Neural cell (in vitro differentiated cells): ENCODE results near the gene KIF1B. TPM values are rescaled to one million over a fixed set of nuclear protein-coding genes. Genes with fewer than 3 reads are reported as not detected.

Source experiments
- H2AFZ ChIP-seq: fragments of 200-600, 300-800 bp; sonication (generic), shearing (Covaris generic); 2 replicates; pipeline ENCODE4 v1.6.0; 2014; ENCODE audit warnings: low read depth, mild to moderate bottlenecking, antibody characterized with exemption, low read length, moderate library complexity
- H3F3A ChIP-seq: fragments of 200-600 bp; shearing (Covaris generic); 2 replicates; pipeline ENCODE4 v1.6.1; 2016; ENCODE audit warnings: mild to moderate bottlenecking, moderate library complexity, mixed read lengths, antibody characterized with exemption, low read length; ENCODE audit not compliant: insufficient read depth, poor library complexity, severe bottlenecking
- H3K27ac ChIP-seq: fragments of 200-600, 300-800 bp; sonication (generic), shearing (Covaris generic); 2 replicates; pipeline ENCODE4 v1.5.1; 2014; ENCODE audit warnings: mild to moderate bottlenecking, low read length, moderate library complexity
- H3K27me3 ChIP-seq: fragments of 300-800, 200-600 bp; sonication (generic), shearing (Covaris generic); 2 replicates; pipeline ENCODE4 v1.6.0; 2014; ENCODE audit warnings: mild to moderate bottlenecking, low read depth, low read length, moderate library complexity; ENCODE audit not compliant: insufficient read depth
- H3K36me3 ChIP-seq: fragments of 300-800, 200-600 bp; sonication (generic), shearing (Covaris generic); 2 replicates; pipeline ENCODE4 v1.5.1; 2014; ENCODE audit warnings: mild to moderate bottlenecking, antibody characterized with exemption, low read length, moderate library complexity; ENCODE audit not compliant: insufficient read depth
- H3K4me2 ChIP-seq: fragments of 300-800, 200-600 bp; sonication (generic), shearing (Covaris generic); 2 replicates; pipeline ENCODE4 v1.6.0; 2014; ENCODE audit warnings: mild to moderate bottlenecking, low read length
- H3K4me3 ChIP-seq: fragments of 300-800, 200-600 bp; sonication (generic), shearing (Covaris generic); 2 replicates; pipeline ENCODE4 v1.5.1; 2014; ENCODE audit warnings: mild to moderate bottlenecking, low read length, moderate library complexity
- H3K79me2 ChIP-seq: fragments of 200-600 bp; shearing (Covaris generic); replicated peaks from 2 replicates; pipeline ENCODE4 v1.6.0; 2014; ENCODE audit warnings: mild to moderate bottlenecking, low read length, moderate library complexity; ENCODE audit not compliant: insufficient read depth
- H3K9ac ChIP-seq: fragments of 300-800, 200-600 bp; sonication (generic), shearing (Covaris generic); 2 replicates; pipeline ENCODE4 v1.6.1; 2016; ENCODE audit warnings: mild to moderate bottlenecking, low read length, mixed read lengths
- H3K9me2 ChIP-seq: fragments of 200-600 bp; shearing (Covaris generic); 2 replicates; pipeline ENCODE4 v1.6.1; 2016; ENCODE audit warnings: mild to moderate bottlenecking, low read length, mixed read lengths; ENCODE audit not compliant: insufficient read depth
- H3K9me3 ChIP-seq: fragments of 200-600, 300-800 bp; sonication (generic), shearing (Covaris generic); 2 replicates; pipeline ENCODE4 v1.6.1; 2016; ENCODE audit warnings: mild to moderate bottlenecking, mixed run types, low read length, moderate library complexity, mixed read lengths
- H4K20me1 ChIP-seq: fragments of 200-600 bp; shearing (Covaris generic); 2 replicates; pipeline ENCODE4 v1.6.1; 2016; ENCODE audit warnings: mild to moderate bottlenecking, mixed run types; ENCODE audit not compliant: insufficient read depth
- CTCF ChIP-seq: fragments of 450-650 bp; IDR thresholded peaks from 2 replicates; pipeline ENCODE4 v1.5.1; 2014; ENCODE audit warnings: antibody characterized with exemption, mild to moderate bottlenecking, moderate library complexity; ENCODE audit not compliant: poor library complexity, severe bottlenecking
- EP300 ChIP-seq: fragments of 450-650 bp; conservative IDR thresholded peaks from 2 replicates; pipeline ENCODE4 v1.6.1; 2014; ENCODE audit warnings: antibody characterized with exemption, mild to moderate bottlenecking, moderate library complexity; ENCODE audit not compliant: poor library complexity, severe bottlenecking
- EZH2 ChIP-seq: fragments of 200-600, 300-800 bp; shearing (Covaris generic), sonication (generic); IDR thresholded peaks from 2 replicates; pipeline ENCODE4 v1.6.1; 2014; ENCODE audit warnings: antibody characterized with exemption, low read length, borderline replicate concordance, mild to moderate bottlenecking; ENCODE audit not compliant: insufficient read depth, poor library complexity, severe bottlenecking
- MXI1 ChIP-seq: fragments of 450-650 bp; conservative IDR thresholded peaks from 2 replicates; pipeline ENCODE4 v1.6.1; 2014; ENCODE audit warnings: antibody characterized with exemption, mild to moderate bottlenecking; ENCODE audit not compliant: poor library complexity, severe bottlenecking
- POLR2AphosphoS5 ChIP-seq: IDR thresholded peaks from 2 replicates; pipeline ENCODE4 v1.6.1; 2012
- RAD21 ChIP-seq: fragments of 450-650 bp; conservative IDR thresholded peaks from 2 replicates; pipeline ENCODE4 v1.6.1; 2014; ENCODE audit warnings: antibody characterized with exemption, mild to moderate bottlenecking, moderate library complexity
- REST ChIP-seq: IDR thresholded peaks from 2 replicates; pipeline ENCODE4 v1.6.1; 2012; ENCODE audit warnings: borderline replicate concordance
- SMC3 ChIP-seq: fragments of 450-650 bp; conservative IDR thresholded peaks from 2 replicates; pipeline ENCODE4 v1.6.1; 2014; ENCODE audit warnings: antibody characterized with exemption, mild to moderate bottlenecking, moderate library complexity; ENCODE audit not compliant: poor library complexity
- TAF1 ChIP-seq: IDR thresholded peaks from 2 replicates; pipeline ENCODE4 v1.6.1; 2012; ENCODE audit warnings: low read depth
- polyA plus RNA-seq: library from polyadenylated mRNA; depleted of rRNA; stranded (reverse); fragments of >200 nt; gene quantifications from 2 replicates; pipeline ENCODE4 v1.2.3, GENCODE V29; 2014

The KIF1B gene
- polyA plus RNA-seq, 1 donor from 2014 or later: 76.4 TPM

GRCh38 chr1:10302416-10302815 lies 92.0 kb downstream of the KIF1B start:
- TF ChIP-seq MXI1: no peak
- no peak for TF ChIP-seq RAD21
- no peak for TF ChIP-seq CTCF
- TF ChIP-seq SMC3: no peak
- TF ChIP-seq TAF1: no peak
- TF ChIP-seq EP300: no peak
- no peak for TF ChIP-seq REST
- no peak for TF ChIP-seq POLR2AphosphoS5
- no peak for TF ChIP-seq EZH2
- peaks cover 3% of the 10 kb centered on the region for H3F3A ChIP-seq
- no peaks in the 10 kb centered on the region for H3K9me3 ChIP-seq
- no peak overlapping the region for H2AFZ ChIP-seq
- no peaks in the 10 kb centered on the region for H3K27me3 ChIP-seq
- H3K9me2 ChIP-seq: no peaks in the 10 kb centered on the region
- no peak overlapping the region for H3K27ac ChIP-seq
- peaks cover 11% of the 10 kb centered on the region for H3K79me2 ChIP-seq
- H3K4me2 ChIP-seq: no peak overlapping the region
- H4K20me1 ChIP-seq: no peaks in the 10 kb centered on the region
- no peak overlapping the region for H3K9ac ChIP-seq
- peaks cover 9% of the 10 kb centered on the region for H3K36me3 ChIP-seq
- no peak overlapping the region for H3K4me3 ChIP-seq

- Histone ChIP-seq H3K27me3 (no peaks in the 10 kb centered on the region), H3K9me3 (no peaks in the 10 kb centered on the region), H2AFZ (no peak overlapping the region), H3K27ac (no peak overlapping the region), H3K9me2 (no peaks in the 10 kb centered on the region), H3K4me3 (no peak overlapping the region), H3K79me2 (peaks cover 16% of the 10 kb centered on the region), H3K36me3 (peaks cover 12% of the 10 kb centered on the region), H4K20me1 (no peaks in the 10 kb centered on the region), H3K4me2 (no peak overlapping the region), H3K9ac (no peak overlapping the region), H3F3A (peaks cover 3% of the 10 kb centered on the region)
- TF ChIP-seq TAF1: no peak
- no peak for TF ChIP-seq SMC3
- TF ChIP-seq EZH2: no peak
- TF ChIP-seq CTCF: no peak
- no peak for TF ChIP-seq RAD21
- TF ChIP-seq EP300: no peak
- no peak for TF ChIP-seq POLR2AphosphoS5
- no peak for TF ChIP-seq MXI1
- TF ChIP-seq REST: no peak
Observed at GRCh38 chr1:10304295-10304694, 93.9 kb downstream of the KIF1B start.
